Panc1 (cell line): ENCODE measurements around the gene MEIOB.

ENCODE experiments used
- POLR2AphosphoS5 ChIP-seq: IDR thresholded peaks from 2 replicates; pipeline ENCODE4 v1.6.1; 2012; ENCODE audit warnings: mild to moderate bottlenecking, low read depth, low read length, moderate library complexity
- TF ChIP-seq, protein P1 (sequence below): fragments of 450-650 bp; IDR thresholded peaks from 2 replicates; pipeline ENCODE4 v1.5.1; 2017; ENCODE audit warnings: mild to moderate bottlenecking

DNA sequence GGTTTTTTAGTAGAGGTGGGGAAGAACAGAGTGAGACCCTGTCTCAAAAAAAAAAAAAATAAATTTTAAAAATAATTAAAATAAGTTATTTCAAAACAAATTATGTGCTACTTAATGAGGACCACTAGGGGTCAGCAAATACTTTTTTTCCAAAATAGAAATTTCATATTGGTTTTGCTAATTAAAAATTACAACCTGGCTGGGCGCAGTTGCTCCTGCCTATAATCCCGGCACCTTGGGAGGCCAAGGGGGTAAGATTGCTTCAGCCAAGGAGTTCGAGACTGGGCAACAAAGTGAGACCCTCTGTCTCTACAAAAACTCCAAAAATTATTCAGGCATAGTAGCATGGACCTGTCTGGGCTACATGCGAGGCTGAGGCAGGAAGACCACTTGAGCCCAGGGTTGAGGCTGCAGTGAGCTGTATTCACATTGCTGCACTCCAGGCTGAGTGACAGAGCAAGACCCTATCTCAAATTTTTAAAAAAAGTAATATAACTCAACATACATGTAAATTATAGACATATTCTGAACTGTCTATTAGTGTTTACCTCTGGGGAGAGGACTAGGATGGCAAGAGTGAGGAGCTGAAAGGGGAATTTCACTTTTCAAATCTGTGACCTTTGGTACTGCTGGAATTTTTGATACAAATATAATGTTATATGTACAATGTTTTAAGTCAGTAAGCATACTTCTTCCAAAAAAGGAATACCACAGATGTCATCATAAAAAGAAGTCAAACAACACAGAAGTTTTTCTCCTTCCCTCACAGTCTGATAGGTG, 8.1 kb downstream of the MEIOB start:
- TF ChIP-seq, protein P1, sequence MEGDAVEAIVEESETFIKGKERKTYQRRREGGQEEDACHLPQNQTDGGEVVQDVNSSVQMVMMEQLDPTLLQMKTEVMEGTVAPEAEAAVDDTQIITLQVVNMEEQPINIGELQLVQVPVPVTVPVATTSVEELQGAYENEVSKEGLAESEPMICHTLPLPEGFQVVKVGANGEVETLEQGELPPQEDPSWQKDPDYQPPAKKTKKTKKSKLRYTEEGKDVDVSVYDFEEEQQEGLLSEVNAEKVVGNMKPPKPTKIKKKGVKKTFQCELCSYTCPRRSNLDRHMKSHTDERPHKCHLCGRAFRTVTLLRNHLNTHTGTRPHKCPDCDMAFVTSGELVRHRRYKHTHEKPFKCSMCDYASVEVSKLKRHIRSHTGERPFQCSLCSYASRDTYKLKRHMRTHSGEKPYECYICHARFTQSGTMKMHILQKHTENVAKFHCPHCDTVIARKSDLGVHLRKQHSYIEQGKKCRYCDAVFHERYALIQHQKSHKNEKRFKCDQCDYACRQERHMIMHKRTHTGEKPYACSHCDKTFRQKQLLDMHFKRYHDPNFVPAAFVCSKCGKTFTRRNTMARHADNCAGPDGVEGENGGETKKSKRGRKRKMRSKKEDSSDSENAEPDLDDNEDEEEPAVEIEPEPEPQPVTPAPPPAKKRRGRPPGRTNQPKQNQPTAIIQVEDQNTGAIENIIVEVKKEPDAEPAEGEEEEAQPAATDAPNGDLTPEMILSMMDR, result peak; percentile 80
- TF ChIP-seq POLR2AphosphoS5, result no peak
